UCSD-AML1 (cell line): Measurements from ENCODE around the gene MAP1LC3B.
A peak's percentile ranks its signal among the peaks of the same experiment; 100 is the strongest.
"Not testable (repeated sequence)": the region's sequence is repeated elsewhere in the genome, so short reads cannot be mapped to it uniquely, and the experiment has no call there.

Experiments
- DNase-seq: peaks from one replicate; lab custom pipeline; 2025; ENCODE audit not compliant: unreplicated experiment; lab: John Stamatoyannopoulos, UW

The MAP1LC3B gene

DNA sequence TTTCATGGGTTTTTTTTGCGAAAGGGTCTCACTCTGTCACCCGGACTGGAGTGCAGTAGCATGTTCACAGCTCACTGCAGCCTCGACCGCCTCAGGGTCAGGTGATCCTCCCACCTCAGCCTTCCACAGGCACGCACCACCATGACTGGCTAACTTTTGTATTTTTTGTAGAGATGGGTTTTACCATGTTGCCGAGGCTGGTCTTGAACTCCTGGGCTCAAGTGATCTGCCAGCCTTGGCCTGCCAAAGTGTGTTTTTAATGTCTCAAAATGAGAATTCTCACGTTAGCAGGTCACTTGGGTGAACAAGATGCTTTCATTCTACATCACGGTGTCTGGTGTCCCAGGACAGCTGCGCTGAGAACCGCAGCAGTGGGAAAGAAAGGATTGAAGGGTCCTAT lies 11.7 kb upstream of the MAP1LC3B start:
- no peak for DNase-seq

DNA sequence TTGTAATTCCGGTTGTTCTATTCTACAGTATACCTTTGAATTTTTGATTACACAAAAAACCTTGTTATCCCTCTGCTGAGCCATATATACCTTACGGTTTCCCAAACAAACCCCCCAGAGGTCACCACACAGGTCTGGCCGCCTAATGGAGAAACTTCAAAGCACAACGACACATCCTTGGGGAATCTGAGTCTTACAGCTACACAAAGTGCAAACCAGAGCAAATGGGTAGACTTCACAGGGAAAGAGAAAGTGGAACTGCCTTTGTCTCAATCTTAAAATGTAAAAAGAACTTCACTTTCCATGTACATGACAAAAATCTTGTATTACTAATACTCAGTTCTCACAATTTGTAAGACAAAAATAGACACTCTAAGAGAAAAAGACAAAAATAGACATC lies 11.3 kb upstream of the MAP1LC3B start:
- DNase-seq: no peak

DNA sequence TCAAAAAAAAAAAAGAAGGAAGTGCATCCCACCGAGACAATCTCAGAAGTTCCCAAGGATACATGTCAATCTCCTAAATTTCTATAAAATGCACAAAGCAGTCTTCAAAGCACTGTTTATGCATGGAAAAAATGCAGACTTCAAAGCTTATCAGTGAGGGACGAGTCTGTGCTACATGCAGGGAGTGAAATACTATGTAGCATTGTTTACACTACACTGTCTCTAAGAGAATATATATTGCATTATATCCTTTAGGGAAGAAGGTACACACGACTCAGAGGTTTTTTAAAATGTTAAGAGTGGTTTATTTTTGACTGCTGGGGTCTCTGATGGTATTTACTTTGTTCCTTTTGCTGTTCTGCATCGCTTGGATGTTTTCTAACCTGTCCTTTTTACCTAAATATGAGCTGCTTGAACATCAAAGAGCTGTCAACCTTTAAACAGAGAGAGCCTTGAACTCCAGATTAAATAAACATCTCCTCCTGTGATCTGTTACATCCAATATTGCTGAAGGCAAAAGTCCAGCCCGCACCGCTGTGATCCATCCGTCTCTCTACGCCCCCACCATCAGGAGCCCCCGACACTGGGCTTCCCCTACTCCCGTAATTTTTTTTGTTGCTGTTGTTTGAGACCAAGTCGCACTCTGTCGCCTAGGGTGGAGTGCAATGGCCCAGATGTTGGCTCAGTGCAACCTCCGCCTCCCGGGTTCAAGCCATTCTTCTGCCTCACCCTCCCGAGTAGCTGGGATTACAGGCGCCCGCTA lies 9.9 kb upstream of the MAP1LC3B start:
- no peak for DNase-seq

DNA sequence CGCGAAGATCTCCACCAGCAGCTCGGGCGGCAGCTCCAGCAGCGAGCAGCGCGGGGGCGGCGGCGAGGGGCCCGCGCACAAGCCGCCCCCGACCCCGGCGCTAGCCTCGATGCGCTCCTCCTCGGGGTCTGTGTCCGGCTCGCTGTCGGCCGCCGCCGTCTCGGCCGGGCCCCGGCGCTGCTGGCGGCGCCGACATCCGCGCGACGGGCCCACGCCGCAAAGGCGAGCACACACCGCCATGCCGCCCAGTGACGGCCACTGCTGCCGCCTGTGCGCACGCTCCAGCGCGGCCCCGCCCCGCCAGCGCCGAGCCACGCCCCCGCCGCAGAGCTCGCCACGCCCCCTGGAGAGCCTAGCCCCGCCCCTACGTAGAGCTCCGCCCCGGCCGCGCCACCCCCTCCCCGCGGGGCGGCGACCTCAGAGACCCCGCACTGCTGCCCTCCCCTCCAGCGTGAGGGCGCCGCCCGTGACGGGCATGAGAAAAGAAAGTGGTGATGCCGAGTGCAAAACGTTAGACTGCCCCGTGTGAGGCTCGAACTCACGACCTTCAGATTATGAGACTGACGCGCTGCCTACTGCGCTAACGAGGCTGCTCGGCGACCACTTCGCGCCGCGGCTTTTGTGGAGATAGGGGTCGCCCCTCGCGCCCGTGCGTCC lies 8.5 kb upstream of the MAP1LC3B start, which contains the start of gene FBXO31:
FBXO31 (minus strand) TSS at position 272 of the 657 bp plus-strand sequence; CDS start at position 240, 32 bp downstream.
- peak; percentile 93 for DNase-seq

DNA sequence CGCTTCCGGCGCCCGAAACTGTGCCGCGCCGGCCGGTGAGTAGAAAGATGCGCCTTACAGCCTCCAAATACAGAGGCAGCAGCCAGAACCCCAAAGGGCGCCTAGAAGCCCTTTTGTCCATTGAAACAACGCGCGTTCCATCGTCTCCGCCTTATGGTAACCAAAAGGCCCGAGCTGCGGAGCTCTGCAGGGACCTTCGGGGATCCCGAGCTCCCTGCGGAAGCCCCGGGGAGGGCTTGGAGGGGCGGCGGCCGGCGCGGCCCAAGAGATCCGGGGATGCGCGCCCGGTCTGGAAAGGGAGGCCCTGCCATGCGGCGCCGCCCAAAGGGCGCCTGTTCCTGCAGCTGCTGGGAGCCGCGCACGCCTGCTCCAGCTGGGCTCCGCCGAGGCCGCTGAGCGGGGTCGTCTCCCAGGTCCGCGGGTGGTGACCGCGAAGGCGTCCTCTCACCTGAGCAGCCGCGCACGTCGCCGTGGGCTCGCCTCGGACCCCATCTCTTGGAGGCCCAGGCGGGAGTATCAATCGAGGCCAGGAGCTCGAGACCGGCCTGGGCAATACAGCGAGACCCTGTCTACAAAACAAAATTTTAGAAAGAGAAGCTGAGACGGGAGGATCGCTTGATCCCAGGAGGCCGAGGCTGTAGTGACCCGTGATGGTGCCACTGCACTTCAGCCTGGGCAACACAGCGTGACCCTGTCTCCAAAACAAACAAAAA lies 7.8 kb upstream of the MAP1LC3B start:
- no peak for DNase-seq

DNA sequence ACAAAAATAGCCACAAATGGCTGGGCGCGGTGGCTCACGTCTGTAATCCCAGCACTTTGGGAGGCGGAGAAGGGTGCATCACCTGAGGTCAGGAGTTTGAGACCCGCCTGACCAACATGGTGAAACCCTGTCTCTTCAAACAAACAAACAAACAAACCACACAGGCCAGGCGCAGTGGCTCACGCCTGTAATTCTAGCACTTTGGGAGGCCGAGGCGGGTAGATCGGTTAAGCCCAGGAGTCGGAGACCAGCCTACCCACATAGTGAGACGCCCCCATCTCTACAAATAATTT lies 7.3 kb upstream of the MAP1LC3B start:
- not testable (repeated sequence) for DNase-seq

DNA sequence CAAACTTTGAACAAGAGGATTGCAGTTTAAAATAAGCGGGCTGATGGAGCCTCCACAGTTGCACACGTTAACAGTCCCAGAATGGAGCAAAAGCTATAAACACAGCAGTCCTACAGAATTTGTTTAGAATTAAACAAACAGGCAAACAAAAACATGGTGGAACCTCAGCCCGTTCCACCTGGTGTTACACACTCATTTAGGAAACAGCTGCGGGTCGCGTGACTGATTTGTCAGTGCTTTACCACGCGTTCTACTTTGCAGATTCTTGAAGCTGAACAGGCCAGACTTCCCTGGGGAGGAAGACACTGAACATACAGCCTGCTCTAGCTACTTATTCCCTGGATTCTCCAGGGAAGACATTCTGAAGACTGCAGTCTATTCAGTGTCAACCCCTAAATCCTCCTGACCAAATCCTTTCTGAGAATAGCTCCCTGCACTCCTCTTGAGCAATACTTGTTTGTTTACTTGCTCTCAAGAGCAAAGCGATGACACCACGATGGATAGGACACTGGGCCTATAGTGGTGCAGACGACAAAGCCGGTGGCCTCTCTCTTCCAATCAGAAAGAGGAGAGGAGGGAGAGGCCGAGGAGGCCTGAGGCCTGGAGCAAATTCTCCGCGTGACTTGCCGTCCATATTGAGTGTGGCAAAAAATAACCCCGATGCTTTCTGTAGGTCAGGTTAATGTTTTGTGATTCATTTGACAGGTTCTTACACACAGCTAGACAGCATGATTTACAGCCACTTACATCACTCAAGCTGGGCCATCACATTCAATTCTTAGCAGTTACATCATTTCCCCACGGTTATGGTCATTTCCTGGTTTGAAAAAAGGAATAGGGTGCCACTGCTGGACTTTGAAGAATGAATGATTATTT lies 4.0 kb upstream of the MAP1LC3B start:
- peak; percentile 87 for DNase-seq

DNA sequence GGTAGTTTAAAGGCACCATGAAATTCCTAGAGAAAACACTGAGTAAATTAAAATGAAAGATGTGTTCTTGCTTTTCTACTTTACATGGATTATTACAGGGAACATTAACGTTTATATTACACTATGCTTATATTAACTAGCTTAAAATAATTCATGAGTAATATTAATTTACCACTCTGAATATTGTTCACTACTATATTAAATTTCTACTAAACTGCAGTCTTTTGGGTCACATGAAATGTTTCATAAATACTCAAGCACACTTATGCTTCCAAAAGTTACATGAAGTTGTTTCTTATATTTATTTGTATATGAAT lies 3.4 kb upstream of the MAP1LC3B start:
- DNase-seq: no peak

DNA sequence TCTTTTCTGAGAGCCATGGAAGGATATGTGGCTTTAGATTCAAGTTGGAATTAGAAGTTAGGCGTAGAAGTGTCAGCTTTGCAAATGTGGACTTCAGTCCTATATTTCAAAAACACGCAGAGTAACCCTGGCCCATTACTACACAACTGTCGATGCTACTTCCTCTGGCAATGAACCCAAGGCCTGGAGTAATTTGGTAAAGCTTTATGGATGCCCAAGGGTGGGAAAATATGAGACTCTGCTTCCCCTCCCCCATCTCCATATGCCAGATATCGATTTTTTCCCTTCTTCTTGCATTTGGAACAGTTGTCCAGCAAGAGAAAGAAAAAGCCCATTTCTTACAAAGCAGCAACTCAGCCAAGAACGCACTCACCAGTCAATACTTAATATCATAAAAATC lies 2.9 kb upstream of the MAP1LC3B start:
- no peak for DNase-seq

DNA sequence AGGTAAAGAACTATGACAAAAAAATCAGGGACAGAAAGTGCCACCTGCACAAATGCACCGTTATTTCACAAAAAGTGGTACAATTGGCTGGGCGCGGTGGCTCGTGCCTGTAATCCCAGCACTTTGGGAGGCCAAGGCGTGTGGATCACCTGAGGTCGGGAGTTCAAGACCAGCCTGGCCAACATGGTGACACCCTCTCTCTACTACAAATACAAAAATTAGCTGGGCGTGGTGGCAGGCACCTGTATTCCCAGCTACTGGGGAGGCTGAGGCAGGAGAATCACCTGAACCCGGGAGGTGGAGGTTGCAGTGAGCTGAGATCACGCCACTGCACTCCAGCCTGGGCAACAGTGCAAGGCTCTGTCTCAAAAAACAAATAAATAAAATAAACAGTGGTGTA lies 2.2 kb upstream of the MAP1LC3B start:
- DNase-seq: not testable (repeated sequence)

DNA sequence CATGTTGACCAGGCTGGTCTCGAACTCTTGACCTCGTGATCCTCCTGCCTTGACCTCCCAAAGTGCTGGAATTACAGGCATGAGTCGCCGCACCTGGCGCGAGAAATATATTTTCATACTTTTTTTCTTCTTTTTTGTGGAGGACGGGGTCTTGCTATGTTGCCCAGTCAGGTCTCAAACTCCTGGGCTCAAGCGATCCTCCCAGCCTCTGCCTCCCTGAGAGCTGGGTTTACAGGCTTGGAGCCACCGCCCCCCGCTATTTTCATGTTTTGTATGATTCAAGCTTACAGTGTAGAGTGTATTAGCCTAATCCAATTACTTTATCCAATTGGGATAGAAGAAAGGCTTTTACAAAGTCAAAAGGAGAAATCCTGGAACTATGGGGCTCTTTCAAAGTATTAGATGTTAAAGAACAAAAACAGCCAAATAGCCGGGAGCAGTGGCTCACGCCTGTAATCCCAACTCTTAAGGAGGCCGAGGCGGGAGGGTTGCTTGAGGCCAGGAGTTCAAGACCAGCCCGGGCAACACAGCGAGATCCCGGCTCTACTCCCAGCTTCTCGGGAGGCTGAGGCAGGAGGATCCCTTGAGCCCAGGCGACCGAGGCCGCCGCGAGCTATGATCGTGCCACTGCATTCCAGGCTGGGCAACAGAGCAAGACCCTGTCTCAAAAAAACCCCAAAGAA lies 1.4 kb upstream of the MAP1LC3B start:
- no peak for DNase-seq

DNA sequence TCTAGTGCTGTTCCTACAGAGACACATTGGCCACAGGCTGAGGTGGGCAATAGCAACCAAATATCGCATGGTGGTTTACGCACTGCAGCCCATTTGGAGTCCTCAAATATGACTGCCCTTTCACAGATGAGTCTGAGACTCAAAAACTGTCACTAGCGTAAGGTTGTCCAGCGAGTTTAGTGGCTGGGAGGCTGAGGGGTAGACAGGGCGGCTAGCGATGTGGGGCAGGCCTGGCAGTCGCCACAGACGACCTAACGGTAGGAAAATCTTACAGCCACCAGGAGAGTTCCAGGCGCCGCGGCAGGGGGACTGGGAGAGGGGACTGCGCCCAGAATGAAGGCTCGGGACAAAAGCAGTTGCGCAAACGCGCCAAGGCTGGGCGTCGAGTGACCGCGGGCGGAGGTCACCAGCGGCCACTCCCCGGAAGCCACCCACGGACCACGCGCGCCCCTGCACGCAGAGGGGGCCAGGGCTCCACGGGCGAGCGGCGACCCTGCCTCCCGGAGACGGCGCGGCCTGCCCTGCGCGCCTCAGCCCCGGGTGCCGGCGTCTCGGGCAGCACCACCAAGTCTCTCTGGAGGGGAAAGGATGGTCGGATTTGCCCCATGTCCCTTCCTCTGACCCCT lies 699 bp upstream of the MAP1LC3B start:
- peak; percentile 65 for DNase-seq

DNA sequence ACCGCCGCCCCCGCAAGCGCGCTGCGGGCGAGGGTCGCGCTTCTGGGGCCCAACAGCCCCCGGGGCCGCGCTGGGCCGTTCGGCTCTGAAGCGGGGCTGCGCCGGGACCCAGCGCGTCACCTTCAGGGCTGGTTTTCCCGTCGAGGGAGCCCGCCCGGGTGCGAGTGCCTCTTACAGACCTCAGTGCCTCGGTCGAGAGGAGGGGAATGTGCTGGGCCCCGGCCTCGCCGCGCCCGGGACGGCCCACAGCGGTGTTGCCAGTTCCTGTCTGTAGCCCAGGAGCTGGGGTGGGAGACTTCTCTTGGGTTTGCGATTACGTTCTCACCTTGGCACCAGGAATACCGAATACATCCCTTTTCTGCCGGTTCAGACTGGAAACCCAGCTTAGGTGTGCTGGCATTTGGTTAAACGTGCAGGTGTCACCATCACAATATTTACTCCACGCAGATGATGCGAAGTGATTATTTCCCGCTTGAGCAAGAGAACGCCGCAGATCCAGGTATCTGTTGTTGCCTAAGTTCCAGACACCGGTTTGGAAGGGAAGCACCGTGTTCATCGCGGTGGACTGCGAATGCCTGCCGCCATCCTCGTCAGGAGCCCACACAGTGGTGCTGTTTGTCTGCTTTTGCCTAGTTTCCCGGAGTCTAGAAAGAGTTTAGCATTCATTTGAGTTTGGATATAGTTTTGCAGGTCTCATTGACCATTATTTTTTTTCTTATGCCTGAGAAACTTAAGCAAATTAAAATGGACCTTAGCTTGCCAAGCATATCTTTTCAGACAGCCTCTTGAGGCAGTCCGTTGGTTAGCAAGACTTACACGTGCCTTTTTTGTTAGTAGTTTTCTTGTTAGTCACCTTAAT lies 914 bp downstream of the MAP1LC3B start:
- DNase-seq: peak; percentile 48

DNA sequence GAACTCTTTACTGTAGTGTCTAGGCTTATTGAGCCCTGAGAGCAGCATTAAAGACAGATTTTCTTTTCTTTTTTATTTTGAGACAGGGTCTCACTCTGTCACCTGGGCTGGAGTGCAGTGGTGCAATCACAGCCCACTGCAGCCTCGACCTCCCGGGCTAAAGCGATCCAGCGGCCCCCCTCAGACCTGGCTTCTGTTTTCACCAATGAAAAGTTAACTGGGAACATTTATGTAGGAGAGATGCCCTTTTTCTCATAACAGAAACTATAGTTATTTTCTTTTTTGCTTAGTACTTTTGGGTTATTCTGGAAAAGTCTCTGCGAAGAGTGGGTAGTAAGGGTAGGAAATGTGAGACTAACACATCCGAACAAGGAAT lies 1.5 kb downstream of the MAP1LC3B start:
- DNase-seq: no peak

DNA sequence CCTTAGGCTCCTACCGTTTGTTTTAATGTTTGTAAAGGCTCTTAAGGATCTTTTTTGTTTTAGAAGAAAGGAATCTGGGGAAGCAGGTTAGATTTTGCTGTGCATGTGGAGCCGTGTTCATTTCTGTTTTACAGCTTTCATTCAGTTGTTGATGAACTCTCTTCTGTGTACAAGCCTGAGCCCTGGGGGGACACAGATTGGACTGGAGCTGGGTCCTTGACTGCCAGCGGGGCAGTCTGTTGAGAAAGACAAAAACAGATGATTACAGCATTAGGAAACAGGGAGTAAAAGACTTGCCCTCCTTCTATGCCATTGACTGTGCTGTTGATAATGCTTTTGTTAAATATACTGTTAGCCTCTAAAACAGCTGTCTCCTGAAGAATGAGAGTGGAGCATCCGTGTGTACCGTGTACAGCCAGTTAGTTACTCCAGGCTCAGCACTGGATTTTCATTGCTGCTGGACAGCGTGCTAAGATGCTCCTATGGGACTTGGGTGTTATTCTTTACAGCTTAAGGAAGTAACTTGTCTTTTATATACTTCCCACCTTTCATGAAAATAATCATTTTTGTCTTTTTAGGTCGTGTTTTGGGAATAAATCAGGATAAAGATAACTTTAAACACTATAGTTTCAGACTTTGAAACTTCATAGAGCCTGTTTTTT lies 3.2 kb downstream of the MAP1LC3B start:
- DNase-seq: no peak

DNA sequence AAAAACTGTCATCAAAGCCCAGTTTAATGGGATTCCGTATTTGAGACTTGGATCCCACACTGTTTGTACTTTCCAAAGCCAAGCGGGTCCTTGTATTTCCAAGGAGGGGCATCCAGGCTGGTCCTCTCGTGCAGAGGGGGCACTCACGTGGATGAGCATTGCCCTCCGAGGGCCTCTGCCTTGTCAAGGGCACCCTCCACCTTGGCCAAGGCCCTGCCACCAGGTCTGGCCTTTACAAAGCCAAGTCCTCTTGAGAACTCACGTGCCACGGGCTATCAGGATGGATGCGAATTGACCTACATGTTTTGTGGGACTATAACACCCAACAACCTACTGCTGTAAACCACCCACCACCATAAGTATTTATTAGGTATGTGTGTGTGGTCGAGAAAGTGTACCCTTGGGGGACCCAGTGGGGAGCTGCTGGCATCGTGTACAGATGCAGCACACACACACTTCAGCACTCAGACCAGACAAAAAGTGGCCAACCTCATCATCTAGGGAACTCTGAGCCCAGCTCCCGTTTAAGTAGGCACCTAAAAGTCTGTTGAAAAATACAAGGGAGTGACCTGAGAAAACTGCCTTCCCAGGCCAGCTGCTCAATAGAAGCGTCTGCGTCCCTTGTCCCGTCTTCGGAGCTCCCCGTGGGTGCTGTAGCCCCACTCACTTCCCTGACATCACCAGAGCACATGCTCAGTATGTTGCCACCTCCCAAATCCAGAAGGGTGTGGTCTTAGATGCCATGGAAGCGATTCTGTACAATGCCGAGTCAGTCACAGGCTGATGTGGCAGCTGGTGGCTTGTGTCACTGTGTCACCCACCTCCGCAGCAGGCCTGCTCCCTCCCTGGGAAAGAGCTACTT lies 12.9 kb downstream of the MAP1LC3B start:
- DNase-seq: no peak

DNA sequence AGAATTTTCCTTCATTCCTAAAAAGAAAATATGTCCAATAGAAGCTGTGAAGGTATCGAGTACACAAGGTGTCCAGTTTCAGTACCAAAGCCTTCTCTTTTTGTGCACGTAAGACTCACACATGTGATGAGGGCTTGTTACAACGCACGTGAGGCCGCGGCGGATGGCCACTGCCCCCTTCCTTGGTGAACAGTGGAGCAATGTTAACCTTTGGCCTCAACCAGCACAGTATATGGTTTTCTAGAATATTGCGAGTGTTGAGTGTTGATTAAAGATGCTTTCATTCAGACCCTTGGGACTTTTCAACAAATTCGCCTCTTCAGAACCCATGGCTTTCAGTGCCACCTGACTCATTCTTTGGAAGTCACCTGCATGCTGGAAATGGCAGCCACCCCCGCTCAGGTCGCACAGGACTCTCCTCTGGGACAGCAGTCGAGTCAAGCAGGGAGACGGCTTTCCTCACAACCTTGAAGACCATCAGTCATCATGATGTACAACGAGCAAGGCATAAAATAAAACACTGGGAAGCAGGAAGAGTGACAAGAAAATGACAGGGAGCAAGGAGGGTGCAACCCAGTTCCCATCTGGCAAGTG lies 14.5 kb downstream of the MAP1LC3B start:
- DNase-seq: no peak
